ENCODE measurements around the gene CTSL.

CTSL gene

GRCh38 chr9:87682085-87682484, 43.8 kb upstream of the CTSL start:
- POLR2A ChIA-PET: no interaction called here
- CTCF ChIA-PET: no interaction called here
- TF ChIP-seq CTCF (IDR thresholded peaks at IDR 0.05; ENCODE audit: control extremely low read depth, extremely low read depth, low read depth, missing control alignments): no peak
- DNase-seq (ENCODE audit: extremely low spot score): no peak

- TF ChIP-seq CTCF (IDR thresholded peaks at IDR 0.05; ENCODE audit: control extremely low read depth, extremely low read depth, low read depth, missing control alignments): no peak
- CTCF ChIA-PET: no interaction called here
- POLR2A ChIA-PET: no interaction called here
- DNase-seq (ENCODE audit: extremely low spot score): no peak
Measured at GRCh38 chr9:87682618-87683017, 43.3 kb upstream of the CTSL start.

- ChIA-PET CTCF (interaction anchor here (1.1 to 1.9 kb wide), 10 partner anchors 9 to 335 kb away, joined by 3 to 10 read pairs (median 4); no protein-coding TSS in a partner anchor), POLR2A (no interaction called here)
- DNase-seq (ENCODE audit: extremely low spot score): no peak
- no peak for TF ChIP-seq CTCF (IDR thresholded peaks at IDR 0.05; ENCODE audit: control extremely low read depth, extremely low read depth, low read depth, missing control alignments)
Measured at GRCh38 chr9:87683751-87684626, 41.9 kb upstream of the CTSL start.

GRCh38 chr9:87684627-87685219, 41.2 kb upstream of the CTSL start:
- peak; percentile 24 for TF ChIP-seq CTCF (IDR thresholded peaks at IDR 0.05; ENCODE audit: control extremely low read depth, extremely low read depth, low read depth, missing control alignments)
- ChIA-PET POLR2A (no interaction called here), CTCF (interaction anchor here (1.1 to 1.9 kb wide), 10 partner anchors 10 to 336 kb away, joined by 3 to 10 read pairs (median 4); no protein-coding TSS in a partner anchor)
- DNase-seq (ENCODE audit: extremely low spot score): no peak

GRCh38 chr9:87685441-87685840, 40.5 kb upstream of the CTSL start:
- no peak for DNase-seq (ENCODE audit: extremely low spot score)
- ChIA-PET POLR2A (no interaction called here), CTCF (interaction anchor here (1.6 to 1.7 kb wide), 3 partner anchors 9 to 166 kb away, joined by 3 to 10 read pairs (median 4); no protein-coding TSS in a partner anchor)
- no peak for TF ChIP-seq CTCF (IDR thresholded peaks at IDR 0.05; ENCODE audit: control extremely low read depth, extremely low read depth, low read depth, missing control alignments)

GRCh38 chr9:87685871-87686519, 39.9 kb upstream of the CTSL start:
- CTCF ChIA-PET: interaction anchor here (1.7 kb wide), 1 partner anchor 86 kb away, joined by 4 read pairs; no protein-coding TSS in a partner anchor
- TF ChIP-seq CTCF (IDR thresholded peaks at IDR 0.05; ENCODE audit: control extremely low read depth, extremely low read depth, low read depth, missing control alignments): no peak
- no peak for DNase-seq (ENCODE audit: extremely low spot score)
- POLR2A ChIA-PET: no interaction called here

All from GM10248 (cell line).